GM19023 (cell line): ENCODE measurements around the gene SLC27A1.
"Not testable (repeated sequence)": the region's sequence is repeated elsewhere in the genome, so short reads cannot be mapped to it uniquely, and the experiment has no call there.

Source experiments
- ATAC-seq: cut with Tn5 transposase; IDR thresholded peaks from one replicate; pipeline ENCODE4 v1.9.1; 2021; ENCODE audit warnings: mild to moderate bottlenecking, moderate library complexity; ENCODE audit not compliant: unreplicated experiment

Gene SLC27A1

DNA sequence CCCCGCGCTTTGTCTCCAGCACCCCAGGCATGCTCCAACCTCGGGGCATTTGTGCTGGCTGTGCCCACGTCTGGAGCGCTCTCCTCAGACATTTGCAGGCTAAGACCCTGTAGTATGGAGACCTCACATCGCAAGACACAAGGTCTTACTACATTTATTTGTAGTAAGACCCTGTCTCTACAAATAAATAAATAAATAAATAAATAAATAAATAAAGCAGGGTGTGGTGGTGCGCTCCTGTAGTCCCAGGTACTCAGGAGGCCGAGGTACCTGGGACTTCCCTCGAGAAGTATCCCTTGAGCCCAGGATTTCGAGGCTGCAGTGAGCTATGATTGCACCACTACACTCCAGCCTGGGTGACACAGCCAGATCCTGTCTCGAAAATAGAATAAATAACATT lies 14.2 kb upstream of the SLC27A1 start:
- ATAC-seq: no peak

DNA sequence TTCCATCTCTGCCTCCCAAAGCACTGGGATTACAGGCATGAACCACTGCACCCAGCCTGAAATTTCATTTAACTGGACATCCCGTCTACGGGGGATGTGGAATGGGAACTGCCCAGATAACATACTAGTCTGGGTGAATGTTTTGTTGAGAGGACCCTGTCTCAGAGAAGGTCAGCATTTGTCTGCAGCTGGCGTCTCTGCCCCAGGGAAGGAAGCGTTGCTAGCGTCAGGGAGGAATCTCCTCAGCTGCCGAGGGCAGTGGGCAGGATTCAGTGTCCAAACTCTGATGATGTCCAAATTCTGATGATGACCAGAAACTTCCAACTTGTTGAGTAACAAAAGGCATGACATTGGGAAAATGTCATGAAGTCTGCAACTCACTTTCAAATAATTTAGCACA lies 12.7 kb upstream of the SLC27A1 start:
- no peak for ATAC-seq

DNA sequence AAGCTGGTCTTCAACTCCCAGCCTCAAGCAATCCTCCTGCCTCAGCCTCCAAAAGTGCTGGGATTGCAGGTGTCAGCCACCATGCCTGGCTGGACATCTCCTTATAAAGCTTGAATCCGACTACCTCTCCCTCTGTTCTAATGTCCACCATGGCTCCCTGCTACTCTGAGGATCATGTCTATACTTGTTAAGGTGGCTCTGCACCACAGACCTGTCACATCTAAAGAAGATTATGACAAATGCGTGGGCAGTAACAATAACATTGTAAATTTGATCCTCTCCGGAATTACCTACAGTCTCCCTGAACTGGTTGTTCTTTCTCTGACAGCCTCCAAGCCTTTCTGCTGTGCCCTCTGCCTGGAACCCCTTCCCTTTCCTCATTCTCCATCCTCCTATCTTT lies 11.4 kb upstream of the SLC27A1 start:
- ATAC-seq: no peak

DNA sequence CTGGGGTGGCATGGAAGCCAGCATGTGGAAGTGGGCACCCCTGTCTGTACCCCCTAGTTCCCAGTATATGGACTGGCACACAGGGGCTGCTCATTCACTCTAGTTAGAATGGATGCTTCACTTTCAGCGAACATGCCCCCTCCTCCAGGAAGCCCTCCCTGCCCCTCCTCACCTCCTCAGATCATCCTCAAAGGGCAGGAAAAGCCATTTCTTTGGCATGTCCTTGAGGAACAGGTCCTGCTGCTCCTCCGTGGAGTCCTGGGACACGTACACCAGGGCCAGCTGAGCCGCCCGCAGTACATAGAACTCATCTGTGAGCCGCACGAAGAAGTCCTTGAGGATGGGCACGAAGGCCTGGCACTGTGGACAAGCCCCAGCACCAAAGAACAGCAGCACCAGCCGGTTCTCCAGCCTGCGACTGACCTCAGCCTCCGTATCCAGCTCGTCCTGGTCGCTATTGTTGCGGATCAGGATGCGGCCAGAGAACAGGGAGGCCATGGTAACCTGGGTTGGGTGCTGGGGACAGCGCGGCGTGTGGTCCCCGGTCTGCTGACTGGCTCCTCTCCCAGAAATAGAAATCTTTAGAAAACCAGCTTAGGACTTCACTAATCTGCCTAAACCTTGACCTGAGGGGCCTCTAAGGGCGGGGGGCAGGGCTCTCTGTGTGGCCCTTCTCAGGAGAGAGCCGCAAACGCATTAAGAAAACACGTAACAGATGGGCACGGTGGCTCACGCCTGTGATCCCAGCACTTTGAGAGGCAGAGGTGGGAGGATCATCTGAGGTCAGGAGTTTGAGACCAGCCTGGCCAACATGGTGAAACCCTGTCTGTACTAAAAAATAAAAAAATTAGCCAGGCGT lies 9.7 kb upstream of the SLC27A1 start, which contains the start of gene NXNL1:
NXNL1 (minus strand) TSS at position 555 of the 859 bp plus-strand sequence; CDS start at position 498, 57 bp downstream.
- ATAC-seq: no peak

DNA sequence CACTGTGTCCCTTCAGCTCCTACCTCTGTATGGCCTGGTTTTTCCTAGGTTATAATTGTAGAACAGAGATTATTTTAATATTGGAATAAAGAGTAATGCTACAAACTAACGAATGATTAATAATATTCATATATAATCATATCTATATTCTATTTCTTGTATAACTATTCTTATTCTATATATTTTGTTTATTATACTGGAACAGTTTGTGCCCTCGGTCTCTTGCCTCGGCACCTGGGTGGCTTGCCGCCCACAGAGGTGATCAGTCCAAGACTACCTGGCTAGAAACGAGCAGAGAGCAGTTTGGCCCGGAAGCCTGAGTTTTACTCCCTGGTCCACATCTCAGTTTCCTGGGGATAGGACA lies 3.9 kb upstream of the SLC27A1 start:
- ATAC-seq: no peak

DNA sequence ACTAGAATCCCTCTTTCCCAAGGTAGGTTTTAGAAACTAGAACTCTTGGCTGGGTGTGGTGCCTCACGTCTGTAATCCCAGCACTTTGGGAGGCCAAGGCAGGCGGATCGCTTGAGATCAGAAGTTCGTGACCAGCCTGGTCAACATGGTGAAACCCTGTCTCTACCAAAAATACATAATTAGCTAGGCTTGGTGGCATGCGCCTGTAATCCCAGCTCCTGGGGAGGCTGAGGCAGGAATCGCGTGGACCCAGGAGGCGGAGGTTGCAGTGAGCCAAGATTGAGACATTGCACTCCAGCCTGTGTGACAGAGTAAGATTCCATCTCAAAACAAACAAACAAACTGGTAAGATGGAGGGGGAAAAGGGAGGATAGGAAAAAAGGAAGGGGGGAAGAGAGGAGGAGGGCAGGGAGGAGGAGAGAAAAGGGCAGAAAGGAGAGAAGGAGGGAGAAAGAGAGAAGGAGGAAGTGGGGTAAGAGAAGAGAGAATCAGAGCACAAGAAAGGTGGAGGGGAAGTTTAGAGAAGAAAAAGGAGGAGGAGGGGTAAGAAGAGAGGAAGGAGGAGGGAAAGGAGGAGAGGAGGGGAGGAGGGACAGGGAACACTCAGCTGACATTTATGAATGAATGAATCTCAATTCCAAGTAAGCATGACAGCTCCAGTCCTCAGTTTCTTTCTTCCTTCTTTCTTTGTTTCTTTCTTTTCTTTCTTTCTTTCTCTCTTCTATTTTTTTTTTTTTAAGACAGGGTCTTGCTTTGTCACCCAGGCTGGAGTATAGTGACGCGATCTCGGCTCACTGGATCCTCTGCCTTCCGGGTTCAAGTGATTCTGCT lies 2.6 kb upstream of the SLC27A1 start:
- ATAC-seq: no peak

DNA sequence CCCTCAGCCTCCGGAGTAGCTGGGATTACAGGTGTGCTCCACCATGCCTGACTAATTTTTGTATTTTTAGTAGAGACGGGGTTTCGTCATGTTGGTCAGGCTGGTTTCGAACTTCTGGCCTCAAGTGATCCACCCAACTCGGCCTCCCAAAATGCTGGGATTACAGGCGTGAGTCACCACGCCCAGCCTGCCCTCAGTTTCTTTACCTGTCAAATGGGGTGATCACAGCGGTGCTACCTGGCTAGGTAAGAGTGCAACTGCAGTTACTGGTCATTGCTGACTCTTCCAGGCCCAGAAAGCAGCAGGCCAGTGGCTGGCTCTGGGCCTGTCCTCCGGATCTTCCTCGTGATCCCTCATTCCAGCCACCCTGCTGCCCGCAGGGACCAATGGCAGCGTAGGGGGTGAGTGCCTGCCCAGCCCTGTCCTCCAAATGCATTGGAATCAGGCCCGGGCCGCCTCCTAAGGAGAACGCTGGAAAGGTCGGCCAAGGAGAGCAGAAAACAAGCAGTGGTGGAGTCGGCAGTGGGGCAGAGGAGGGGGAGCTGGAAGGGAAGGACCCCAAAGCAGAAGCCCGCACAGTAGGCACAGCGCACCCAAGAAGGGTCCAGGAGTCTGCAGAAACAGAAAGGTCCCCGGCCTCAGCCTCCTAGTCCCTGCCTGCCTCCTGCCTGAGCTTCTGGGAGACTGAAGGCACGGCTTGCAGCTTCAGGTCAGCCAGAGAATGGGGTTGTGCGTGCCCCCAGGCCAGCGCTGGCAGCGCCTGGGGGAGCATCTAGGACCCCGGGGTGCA lies 1.8 kb upstream of the SLC27A1 start:
- no peak for ATAC-seq

DNA sequence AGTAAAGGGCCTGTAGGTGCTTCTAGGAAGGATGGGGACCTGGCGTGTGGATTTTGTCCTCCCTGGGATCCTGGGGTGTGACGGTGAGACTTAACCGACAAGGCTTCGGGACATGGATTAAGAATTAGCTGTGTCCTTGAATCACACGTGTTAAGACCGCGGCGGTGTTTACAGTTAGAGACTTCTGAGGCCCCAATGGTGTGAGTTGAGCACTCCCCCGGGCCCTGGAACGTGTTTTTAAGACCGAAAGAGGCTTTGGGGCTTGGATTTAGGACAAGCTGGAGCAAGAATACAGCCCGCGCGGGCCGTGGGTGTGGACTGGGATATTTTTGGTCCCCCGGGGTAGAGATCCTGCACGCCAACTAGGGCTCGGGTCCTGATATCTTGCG lies 1.2 kb upstream of the SLC27A1 start:
- no peak for ATAC-seq

DNA sequence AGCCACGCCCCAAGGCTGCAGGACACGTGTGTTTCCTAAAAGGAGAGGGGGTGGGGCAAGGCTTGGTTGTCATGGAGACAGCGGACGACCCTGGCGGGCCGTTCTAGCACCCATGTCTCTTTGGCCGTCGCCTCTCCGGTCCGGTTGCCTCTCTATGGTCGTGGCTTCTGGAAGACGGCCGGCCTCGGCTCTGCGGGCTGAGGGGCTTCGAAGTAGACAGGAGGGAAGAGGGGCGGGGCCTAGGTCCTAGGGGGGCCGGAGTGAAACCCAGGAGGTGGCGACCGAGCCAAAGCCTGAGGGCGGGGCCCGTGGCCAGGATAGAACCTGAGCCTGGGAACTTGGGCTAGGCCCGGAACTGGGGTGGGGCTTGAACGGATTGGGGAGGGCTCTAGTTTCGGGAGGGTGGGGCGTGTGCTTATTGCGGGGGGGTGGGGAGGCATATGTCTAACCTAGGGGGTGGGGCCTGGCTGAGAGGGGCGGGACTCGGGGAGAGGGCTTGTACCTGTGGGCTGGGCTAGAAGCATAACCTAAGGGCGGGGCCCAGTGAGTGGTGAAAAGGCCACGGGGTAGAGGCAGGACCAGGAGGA lies 750 bp upstream of the SLC27A1 start:
- peak; percentile 55 for ATAC-seq

DNA sequence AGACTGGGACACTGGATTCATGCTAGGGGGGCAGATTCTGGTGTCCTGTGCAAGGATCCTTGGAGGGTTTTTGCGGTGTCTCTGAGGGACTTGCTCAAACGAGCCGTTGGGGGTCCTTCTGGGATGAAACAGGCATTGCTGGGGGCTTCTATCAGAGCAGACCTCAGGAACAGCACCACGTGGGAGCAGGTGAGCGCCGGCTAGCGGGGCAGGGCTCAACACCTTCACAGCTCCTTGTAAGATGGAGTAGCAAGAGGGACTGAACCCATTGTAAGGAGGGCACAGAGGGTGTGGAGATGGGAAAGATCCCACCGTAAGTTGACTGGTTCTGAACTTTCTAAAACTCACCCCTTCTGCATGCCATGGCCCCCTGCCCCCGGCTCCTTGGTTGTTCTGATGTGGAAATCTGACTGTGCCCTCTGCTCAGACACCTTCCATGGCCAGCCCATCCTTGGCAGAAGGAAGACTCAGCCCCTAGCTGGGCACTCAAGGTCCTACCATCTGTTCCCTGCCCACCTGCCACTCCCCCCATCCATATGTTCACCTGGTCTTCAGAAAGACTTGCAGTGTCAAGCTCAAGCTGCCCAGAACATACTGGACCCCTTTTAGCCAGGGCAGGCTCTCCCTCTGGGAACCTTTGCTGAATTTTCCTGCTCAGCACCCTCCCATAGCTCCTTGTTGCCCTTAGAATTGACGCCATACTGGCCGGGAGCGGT lies 1.2 kb downstream of the SLC27A1 start:
- no peak for ATAC-seq

DNA sequence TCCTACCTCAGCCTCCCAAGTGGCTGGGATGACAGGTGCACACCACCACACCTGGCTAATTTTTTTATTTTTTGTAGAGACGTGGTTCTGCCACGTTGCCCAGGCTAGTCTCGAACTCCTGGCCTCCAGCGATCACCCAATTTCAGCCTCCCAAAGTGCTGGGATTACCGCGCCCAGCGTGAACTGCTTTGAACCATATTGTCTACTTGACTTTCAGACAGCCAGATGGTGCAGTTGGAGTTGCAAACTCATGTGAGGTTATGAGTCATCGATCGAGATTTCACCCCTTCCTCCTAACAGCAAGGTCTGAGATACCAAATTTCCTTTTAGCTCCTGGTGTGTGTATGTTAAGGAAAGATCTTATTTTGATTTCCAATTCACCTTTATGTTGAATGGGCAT lies 2.7 kb downstream of the SLC27A1 start:
- ATAC-seq: no peak

DNA sequence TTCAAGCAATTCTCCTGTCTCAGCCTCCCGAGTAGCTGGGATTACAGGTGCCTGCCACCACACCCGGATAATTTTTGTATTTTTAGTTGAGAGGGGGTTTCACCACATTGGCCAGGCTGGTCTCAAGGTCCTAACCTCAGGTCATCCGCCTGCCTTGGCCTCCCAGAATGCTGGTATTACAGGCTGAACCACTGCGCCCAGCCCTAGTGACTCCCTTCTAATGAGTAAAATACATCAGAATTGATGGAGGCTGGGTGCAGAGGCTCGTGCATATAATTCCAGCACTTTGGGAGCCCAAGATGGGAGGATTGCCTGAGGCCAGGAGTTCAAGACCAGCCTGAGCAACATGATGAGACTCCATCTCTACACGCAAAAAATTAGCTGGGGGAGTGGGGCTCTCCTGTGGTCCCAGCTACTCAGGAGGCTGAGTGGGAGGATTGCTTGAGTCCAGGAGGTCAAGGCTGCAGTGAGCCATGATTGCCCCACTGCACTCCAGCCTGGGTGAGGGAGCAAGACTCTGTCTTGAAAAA lies 4.8 kb downstream of the SLC27A1 start:
- ATAC-seq: not testable (repeated sequence)

DNA sequence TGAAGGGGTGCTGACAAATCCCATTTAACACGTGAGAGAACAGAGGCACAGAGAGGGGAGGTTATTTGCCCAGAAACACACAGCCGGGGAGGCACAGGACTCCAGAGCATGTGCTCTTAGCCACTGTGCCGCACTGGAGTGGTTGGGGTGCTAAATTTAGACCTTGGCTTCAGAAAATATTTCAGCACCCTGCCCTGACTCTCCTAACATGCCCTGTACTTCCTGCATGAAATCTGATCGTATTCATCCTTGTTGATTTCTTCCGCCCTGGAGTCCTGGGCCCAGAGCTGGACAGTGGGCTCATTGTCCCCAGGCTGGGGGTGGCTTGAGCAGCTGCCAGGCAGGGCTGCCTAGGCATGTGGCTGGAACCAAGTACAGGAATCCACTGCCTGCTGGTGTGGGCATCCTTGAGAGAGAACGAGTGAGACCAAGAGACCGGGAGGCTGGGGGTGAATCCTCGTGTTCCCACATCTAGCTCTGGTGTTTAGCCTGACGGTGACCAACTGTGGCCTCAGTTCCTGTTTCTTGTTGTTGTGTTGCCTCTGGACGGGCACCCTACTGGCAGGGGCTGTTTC lies 5.3 kb downstream of the SLC27A1 start:
- no peak for ATAC-seq

DNA sequence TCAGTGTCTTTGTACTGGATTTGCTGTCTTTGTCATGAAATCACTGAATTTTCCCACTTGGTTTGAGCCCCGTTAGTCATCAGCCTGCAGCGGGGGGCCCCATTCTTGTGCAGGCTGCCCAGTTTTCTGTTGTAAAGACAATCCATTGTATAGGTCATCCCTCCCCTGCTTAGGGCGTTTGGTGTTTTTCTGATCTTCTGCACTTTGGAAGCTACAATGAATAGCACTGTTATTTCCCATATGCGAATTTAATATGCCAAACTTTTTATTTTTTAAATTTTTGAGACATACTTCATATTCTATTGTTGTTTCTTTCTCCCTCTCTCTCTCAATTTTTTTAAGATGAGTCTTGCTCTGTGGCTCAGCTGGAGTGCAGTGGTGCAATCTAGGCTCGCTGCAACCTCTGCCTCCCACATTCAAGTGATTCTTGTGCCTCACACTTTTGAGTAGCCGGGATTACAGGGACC lies 9.0 kb downstream of the SLC27A1 start:
- no peak for ATAC-seq

DNA sequence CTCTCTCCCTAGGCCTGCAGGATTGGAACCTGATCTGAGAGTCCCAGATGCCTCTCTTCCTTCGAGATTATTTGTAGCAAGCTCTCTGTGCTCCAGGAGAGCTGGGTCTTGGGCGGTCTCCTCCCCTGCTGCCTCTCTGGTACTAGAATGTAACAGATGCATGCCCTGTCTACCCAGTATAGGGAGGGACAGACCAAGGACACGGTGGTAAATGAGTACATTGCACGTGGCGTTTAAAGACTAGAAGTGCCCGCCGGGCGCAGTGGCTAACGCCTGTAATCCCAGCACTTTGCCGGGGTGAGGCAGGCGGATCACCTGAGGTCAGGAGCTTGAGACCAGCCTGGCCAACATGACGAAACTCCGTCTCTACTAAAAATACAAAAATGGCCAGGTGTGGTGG lies 11.7 kb downstream of the SLC27A1 start:
- no peak for ATAC-seq

DNA sequence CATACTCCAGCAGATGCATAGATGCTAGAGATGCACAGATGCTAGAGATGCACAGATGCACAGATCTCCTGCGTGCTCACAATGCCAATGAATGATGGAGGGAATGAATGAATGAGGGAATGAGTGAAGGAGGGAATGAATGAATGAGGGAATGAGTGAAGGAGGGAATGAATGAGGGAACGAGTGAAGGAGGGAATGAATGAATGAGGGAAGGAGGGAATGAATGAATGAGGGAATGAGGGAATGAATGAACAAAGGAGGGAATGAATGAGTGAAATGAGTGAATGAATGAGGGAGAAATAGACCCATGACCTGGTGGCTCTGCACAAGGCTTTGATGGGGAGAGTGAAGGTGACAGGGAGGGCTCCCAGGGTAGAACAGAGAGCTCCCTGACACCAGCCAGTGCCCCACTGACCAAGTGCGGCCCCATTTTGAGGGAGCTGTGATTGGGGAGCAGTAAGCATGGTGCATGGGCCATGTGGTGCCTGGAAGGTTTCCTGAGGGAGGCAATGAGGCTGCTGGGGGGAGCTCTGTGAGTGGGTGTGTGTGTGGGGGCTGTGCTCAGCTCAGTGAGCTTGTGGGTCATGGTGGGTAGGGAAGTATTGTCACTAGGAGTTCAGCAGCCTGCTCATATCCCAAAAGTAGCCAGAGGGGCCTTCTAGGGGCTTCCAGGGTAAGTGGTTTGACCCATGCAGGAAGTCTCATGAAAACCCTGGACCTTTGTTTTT lies 12.7 kb downstream of the SLC27A1 start:
- ATAC-seq: no peak

DNA sequence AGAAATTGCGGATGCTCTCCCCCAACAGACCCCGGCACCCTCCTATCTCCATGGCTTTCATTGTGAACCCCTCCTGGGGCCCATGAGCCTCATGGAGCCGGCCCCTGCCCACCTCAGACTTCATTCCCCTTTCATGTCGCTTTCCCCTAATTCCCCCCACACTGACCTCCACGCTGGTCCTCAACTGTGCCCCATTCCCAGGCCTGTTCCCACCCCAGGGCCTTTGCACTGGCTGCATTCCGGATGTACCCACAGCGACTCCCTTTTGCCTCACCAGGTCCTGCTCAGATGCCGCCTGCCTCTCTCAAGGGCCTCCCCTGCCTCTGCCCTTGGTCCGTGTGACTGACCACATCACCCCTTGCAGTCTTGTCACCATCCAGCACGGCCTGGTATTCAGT lies 13.3 kb downstream of the SLC27A1 start:
- no peak for ATAC-seq

DNA sequence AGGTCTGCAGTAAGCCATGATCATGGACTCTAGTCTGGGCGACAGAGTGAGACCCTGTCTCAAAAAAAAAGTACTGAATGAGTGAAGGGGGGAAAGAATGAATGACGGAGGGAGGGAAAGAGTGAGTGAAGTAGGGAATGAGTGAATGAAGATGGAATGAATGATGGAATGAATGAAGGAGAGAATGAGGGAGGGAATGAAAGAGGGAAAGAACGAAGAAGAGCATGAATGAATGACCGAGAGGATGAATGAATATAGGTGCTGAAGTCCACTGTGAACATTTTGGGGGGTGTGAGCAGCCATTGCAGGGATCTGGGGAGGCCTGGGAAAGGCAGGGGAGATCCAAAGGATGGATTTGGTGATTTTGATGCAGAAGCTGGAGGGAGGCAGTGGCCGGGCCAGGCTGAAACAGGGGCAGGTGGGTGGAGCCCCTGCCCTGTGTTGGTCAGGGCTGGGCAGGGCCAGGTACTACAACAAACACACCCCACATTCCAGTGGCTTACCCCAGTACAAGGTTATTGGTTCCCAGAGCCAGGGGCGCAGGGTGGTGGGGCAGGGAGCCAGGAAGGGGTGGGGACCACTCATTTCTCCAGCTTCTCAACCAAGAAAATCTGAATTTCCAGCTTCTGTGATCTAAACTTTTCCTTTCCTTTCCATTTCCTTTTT lies 14.3 kb downstream of the SLC27A1 start:
- ATAC-seq: no peak
